Stimulated activated CD8-positive, alpha-beta memory T cell treated with anti-CD3 and anti-CD28 coated beads, Interleukin-7, amount 100 ng/mL, for 48 hours (primary cell): Measurements from ENCODE around the gene PCP4.

Source experiments
- DNase-seq, 2 donors: peaks; one replicate each; pipeline ENCODE4 v3.0.0-alpha.2; 2020; ENCODE audit warnings: low read depth in 1 of 2; ENCODE audit errors: extremely low read depth in 1 of 2

Gene PCP4

DNA sequence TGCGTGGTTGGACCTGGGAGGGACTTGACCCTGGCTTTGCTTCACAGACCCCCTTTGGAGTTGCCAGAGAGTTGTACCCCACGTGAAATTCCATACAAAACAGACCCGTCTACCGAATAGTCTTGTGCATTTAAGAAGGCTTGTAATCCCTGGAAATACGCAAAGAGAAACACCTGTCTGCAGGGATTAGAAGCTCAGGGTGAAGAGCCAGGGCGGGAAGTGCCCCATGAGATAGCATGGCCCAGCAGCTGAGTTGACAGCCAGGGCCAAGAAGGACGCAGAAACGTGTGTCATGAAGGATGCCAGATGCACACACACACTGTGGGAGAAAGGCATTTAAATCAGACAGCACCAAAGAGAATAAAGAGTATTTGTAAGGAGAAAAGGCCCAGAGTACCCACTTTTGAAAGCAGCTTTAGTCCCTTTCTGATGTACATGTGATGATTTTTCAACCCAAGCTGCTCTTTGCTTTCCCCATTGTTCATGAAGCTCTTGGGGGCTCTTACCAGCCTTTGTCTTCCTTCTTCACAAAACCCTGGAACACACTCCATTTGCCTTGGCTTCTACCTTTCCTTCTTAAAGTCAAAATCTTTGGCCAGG is 46.6 kb downstream of the PCP4 start:
- DNase-seq = no peak

DNA sequence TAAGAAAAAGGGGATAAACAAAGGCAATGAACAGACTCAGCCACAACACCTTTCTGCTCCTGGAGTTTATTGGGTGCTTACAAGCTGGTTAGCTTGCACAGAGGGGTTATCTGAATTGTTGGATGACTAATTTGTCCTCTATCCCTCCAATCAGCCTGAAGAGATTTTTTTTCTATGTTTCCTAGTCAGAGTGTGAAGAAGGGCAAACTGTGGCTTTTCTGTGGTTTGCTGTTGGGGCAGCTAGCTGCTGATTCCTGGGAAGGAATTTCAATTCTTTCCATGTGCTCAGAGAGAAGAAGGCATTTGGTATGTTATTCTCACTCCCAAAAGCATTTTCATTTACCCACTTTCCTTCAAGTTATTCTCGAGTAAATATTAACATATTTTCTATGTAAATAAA is 48.6 kb downstream of the PCP4 start:
- DNase-seq = no peak

DNA sequence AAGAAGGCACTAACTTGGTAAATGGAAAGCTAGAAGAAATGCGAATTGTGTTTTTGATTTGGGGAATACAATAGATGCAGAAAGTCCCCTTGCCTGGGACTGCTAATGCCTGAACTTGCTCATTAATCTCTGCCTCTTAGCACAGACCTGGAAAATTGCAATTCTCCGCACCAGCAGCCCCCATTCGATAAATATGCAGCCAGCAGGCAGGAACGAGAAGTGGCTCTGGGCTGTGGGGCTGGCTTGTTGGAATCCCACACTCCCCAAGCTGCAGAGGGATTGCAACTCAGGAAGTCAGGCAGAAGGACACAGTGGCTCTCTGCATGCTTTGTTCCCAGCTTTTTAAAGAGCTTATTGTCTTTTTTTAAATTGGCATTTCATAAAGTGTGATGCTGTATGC is 51.3 kb downstream of the PCP4 start:
- no peak for DNase-seq

DNA sequence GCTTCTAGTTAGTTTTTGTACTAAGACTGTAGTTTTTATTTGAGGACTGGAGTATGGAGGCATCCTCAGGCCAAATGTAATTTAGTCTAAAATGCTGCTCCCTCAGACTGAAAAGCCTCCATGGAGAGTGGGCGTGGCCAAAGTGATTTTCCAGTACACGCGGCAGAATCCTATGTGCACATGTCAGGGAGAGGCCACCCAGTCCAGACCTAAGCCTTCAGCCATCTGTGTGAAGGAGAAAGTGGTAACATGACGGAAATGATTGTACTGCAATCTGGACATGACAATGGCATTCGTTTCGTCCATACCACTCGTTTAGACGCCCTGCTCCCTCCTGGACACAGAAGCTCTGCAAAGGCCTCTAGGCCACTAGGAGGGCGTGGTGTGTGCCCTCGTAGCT is 56.2 kb downstream of the PCP4 start:
- DNase-seq = no peak

DNA sequence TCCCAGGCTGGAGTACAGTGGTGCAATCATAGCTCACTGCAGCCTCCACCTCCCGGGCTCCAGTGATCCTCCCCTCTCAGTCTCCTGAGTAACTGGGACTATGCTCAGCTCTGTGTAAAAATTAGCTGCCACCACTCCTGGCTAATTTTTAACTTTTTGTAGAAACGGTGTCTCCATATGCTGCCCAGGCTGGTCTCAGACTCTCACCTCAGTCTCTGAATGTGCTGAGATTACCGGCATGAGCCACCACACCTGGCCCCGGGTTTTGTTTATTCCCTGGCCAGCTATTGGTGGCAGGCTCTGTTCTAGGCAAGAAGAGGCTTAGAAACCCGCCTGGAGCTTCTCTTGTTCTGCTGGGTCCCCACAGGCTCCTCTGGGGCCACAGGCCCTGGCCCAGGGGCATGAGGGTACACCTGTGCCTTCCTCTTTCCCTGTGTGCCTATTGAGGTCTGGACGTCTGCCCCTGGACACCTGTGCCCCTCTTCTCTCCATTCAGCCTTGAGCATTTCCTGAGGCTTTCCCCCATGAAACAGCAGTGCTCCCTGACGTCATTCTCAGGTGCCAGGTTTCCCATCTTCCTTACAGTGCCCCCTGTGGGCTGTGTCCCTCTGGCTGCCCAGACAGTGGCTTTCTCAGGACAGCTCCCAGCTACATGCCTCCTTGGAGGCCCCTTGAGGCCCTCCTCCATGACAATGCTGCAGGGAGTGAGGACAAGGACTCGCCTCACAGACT is 57.5 kb downstream of the PCP4 start:
- DNase-seq = no peak

DNA sequence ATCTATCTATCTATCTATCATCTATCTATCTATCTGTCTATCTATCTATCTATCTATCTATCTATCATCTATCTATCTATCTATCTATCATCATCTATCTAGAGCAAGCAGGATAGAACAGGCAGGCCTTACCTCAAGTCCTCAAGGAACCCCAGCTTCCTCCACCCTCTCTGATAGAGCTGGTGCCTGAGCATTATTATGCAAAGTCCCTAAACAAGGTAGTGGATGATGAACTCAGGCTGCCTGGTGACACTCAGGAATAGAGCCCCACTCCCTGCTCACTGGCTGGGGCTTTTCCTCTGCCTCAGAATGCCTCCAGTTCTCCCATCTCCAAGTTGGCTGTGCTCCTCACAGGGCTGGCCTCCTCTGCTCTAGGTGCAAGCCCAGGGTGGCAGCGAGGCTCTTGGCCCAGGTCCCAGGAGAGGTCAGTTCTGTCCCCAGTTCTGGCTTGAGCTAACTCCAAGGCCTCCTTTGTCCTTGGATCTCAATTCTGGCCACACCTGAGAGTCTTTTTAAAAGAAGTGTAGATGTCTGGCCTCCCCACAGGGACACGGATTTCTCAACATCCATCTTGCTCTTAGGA is 60.2 kb downstream of the PCP4 start:
- DNase-seq = no peak

DNA sequence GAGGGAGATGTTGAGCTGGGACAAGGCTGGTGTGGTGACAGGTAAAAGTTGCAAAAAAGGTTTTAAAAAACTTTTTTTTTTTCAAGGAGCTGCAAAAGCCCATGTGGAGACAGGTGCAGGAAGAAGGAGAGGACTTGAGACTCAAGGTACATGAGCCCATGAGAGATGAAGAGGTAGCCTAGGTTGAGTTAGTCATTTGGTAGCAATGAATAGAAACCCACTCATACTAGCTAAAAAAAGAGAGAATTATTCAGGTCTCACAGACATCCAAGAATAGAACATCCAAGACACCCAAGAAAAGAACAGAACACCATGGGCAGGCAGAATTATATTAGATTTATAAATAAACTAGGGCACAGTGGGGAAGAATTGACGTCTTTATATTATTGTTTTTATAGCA is 65.1 kb downstream of the PCP4 start:
- no peak for DNase-seq

DNA sequence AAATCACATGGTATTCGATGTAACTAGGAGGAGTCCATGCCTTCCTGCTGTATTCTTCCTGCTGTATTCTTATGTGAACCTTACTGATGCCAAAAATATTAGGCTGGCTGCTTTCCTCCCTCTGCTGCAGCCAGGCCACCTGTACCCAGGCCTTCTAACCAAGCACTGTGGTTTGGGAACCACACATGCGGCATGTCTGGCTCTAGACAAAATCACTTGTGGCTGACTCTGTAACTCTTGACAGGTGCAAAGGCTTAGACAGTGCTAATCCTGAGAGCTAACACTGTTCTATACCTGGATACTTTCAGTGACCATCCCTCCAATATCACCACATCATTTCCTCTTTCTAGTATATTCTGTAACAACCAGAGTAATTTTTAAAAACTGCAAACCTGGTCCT is 67.7 kb downstream of the PCP4 start:
- DNase-seq = no peak

DNA sequence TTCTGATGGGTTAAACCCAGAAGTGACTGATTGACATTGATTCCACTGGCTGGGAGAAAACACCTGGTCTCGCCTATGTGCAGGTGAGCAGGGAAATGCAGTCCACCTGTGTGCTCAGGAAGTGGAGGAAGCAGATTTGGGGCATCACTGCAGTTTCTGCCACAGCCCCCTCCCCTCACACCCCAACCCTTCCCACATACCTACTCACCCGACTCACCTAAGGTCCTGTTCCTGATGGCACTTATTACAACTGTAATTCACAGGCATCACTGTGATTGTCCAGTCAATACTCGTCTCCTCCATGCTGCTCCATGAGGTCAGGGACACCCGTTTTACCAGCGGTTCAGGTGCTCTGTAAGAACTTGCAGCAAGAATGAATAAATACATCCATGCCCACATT is 68.5 kb downstream of the PCP4 start:
- DNase-seq = no peak

DNA sequence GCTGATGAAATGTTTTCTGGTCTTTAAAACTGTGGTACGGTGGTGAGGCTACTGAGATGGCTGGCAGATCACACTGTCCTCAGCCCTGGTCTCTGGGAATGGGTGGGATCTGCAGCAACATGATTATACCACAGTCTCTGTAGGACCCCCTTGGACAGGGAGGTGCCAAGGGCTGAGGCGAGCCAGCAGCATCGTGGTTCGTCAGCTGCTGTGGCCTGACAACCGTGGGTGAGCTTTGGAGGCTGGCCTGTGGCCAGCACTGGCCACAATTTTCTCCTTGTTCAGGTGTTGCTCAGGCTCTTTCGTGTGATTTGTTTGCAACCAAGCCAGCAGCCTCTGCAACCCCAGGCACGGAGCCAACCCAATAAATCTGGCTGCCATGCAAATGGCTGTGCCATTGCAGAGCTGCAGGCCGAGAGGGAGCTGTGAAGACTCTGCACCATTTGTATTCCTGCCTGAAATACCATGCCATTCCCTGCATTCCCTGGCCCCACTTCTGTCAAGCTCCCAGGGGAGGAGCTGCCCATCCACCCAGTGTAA is 70.9 kb downstream of the PCP4 start:
- no peak for DNase-seq

DNA sequence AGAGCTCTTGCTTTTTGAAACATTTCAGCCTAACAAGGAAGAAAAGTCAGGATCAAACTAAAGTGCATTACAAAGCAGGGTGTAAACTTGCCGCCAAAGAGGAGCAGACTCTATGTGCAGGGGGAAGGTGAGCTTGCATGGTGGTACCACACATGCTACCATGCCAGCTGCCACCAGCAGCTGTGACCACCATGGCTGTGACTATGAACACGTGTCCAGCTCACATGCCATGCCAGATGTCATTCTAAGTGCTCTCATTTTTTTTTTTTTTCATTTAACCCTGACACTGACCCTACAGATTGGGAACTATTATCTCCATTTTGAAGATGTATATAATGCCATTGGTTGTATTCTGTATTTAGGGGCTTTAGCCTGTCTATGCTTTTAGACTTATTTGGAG is 79.0 kb downstream of the PCP4 start:
- no peak for DNase-seq

DNA sequence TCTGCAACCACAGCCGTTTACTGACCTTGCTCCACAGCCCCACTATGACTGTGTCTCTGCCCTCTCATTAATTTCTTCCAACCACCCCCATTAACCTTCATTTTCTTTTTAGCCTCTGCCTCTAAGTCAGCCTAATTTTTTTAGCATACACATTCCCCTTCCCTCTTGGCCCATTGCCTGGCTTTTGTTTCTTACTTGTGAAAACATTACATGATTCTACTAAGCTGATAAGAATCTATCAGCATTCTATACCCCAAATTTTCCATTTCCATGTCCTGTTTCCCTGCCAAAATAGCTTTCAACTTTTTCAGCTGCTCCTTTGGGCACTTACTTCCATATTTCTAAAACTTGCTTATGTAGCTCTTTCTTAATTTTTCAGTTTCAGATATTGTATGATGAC is 79.8 kb downstream of the PCP4 start:
- DNase-seq = no peak

DNA sequence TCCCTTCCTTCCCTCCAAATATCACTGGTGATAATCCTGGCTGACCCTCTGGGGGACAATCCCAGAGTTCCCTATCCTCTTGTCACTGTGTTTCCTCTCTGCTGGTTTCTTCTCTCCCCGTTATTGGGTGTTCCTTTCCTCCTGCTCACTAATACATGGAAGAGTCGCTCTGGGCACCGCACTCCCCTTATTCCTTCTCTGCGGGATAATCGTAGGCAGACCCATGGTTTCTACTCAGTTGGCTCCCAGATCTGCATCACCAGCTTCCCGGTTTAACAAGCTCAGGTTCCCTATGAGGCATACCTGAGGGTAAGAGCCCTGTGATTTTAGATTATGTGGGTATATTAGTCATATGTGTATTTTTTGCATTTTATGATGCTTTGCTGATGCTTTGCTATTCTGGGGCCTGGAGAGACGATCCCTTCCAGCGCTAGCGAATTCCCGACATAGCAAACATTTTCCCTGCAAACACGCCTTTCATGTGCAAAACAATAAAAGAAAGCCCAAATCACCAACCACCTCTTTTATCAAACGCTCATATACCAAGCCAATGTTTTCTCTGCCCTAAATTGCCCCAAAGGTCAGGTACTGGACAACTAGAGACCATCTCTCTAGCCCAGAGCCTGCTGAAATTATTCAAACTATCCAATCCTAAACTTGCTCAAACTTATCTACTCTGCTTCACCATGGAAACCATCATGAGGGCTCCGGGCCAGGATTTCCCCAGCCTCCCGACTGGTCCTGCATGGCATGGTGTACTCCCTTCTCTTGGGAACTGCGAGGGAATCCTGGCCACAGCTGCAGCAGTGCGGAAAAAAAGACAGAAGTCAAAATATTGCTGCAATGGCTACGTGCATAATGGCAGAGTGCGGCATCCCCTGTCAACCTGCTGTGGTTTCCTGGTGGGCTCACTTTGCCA is 84.2 kb downstream of the PCP4 start:
- no peak for DNase-seq

DNA sequence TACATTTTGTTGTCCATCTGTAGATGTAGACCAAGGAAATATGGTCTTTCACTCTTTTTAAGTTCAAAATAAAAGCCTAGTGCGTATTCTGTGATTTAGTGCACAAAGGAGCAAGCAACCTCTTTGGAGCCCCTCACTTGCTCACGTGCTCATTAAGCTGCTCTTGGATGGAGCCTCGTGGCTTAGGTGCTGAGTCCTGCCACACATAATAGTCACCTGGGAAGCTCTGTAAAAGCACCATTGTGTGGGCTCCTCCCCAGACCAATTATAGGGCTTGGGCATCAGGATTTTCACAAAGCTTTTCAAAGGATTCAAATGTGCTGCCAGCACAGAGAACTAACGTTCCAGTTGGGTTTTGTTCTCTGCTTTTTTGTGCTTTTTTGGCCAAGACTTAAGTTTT is 85.0 kb downstream of the PCP4 start:
- DNase-seq = no peak

DNA sequence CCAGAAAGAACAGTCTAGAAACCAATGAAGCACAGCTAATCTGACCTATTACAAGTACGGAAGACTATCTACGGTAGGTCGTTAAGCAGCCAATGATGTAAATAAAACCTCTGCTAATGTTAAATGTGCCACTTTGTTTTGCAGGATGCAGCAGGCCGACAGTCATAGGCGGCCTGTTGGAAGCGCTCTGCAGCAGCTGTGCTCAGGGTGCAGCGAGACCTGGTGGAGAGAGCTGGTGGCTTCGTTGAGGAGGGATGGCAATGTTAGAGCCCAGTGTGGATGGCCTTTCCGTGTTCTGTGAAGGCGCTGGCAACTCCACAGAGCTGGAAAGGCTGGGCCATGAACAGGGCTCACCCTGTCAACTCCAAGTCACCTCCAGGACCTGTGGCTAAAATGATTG is 87.3 kb downstream of the PCP4 start:
- DNase-seq = no peak

DNA sequence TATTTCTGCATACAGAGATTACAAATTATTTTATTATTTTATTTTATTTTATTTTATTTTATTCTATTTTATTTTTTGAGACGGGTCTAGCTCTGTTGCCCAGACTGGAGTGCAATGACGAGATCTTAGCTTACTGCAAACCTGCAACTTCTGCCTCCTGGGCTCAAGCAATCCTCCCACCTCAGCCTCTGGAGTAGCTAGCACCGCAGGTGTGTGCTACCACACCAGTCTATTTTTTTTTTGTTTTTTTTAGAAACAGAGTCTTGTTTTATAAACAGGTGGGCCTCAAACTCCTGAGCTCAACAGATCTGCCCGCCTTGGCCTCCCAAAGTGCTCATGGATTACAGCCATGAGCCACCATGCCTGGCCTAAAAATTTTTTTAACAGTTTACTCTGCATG is 88.1 kb downstream of the PCP4 start:
- DNase-seq = no peak

DNA sequence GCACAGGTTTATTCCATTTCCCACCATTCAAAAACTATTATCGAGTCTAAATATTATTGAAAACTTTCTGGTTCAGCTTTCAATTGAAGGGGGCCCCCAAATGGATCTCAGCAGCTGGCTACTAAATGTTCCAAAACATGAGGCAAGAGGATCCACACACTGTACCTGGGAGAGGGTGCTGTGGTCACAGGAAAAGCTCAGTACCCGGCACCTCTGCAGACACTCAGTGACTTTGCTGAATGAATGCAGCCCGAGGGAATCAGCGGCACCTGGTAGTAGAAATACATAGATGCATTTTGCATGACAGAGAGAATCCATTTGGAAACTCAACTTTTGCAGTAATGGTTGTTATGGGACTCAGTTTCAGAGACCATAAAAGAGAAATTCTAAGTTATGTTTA is 89.3 kb downstream of the PCP4 start:
- no peak for DNase-seq

DNA sequence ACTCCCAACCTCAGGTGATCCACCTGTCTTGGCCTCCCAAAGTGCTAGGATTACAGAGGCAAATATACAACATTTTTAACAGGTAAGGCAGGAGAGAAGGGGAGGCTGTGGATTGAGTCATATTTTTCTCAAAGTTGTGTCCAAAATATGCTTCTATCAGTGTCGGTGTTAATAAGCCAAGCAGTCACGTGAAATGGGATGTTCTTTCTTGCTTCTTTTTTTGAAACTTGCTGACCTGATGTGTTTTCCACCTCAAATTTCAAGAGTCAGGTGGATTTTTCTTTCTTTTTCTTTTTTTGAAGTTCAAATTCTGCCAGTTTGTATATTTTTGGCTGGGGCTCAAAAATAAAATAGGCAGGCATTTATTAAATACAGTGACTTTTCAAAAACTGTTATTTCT is 91.5 kb downstream of the PCP4 start:
- no peak for DNase-seq

DNA sequence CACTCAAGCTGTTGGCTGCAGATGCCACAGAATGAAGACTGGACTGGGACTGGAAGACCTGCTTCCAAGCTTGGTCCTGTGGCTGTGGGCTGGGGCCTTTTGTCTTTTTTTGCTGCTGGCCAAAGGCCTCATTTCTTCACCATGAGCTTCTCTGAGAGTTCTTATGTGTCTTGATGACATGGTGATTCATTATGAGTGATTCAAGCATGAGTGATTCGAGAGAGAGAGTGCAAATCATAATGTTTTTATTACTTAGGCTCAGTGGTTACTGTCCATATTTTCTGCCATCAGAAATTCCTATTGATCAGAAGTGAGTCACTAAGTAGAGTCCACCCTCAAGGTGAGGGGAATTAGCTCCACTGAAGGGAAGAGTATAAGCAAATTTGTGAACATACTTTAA is 94.0 kb downstream of the PCP4 start:
- no peak for DNase-seq

DNA sequence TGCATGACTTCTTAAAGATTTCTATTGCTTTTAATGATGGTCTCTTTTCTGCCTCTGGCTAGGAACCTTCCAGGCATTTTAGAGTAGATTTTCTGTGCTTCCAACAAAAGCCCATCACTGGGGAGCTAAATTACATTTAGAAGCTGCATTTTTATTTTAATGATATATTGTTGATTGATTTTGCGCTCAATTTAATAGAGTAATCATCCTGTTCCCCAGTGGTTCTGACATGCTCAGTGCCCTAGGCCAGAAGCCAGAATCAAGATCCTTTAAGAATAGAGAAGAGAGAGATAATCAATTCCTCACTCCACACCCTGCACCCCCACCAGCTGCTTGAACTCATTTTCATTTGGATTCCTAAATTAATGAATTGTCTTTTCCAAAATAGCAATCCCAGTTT is 97.8 kb downstream of the PCP4 start:
- DNase-seq = no peak

DNA sequence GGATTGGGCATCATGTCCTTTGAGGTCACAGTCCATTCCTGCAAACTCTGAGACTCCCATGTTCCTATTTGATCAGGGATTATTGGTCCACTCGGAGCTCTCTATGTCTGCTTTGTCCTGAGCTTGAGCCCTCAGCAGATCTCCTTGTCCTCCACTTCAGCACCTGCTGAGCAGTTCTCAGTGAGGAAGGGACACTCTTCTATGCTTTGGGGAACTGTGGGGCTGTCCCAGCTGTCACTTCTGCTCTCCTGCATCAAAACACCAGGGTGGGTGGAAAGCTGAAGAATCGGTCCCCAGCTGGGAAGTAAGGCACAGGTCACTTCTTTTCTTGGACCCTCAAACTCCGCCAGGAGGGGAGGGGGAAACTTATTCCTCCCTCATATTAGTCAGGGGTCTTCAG is 99.5 kb downstream of the PCP4 start:
- no peak for DNase-seq
